Activated CD8-positive, alpha-beta T cell treated with anti-CD3 and anti-CD28 coated beads for 36 hours (primary cell): Measurements from ENCODE around the gene CYRIA. TPM values are rescaled to one million over a fixed set of nuclear protein-coding genes. Genes with fewer than 3 reads are reported as not detected.

ENCODE experiments used
- ATAC-seq: fragments of 200-7000 bp; cut with Tn5 transposase; one replicate; pipeline ENCODE4 v1.10.0; 2021; ENCODE audit warnings: mild to moderate bottlenecking, moderate library complexity
- CTCF ChIA-PET: fragments of 350-600 bp; sonication (Branson Sonifier 250); formaldehyde crosslinking; loops from one replicate; lab custom pipeline; 2021; ENCODE audit warnings: antibody characterized with exemption; lab: Charles Lee
- POLR2A ChIA-PET: fragments of 350-600 bp; sonication (Branson Sonifier 250); formaldehyde crosslinking; loops from one replicate; lab custom pipeline; 2021; ENCODE audit warnings: antibody characterized with exemption; lab: Charles Lee
- DNase-seq: peaks from one replicate; pipeline ENCODE4 v3.0.0-alpha.2; 2020
- H3K27ac Mint-ChIP-seq: one replicate; pipeline ENCODE4 v1.8.0; 2021; ENCODE audit warnings: mild to moderate bottlenecking, mixed read lengths
- H3K27me3 Mint-ChIP-seq: one replicate; pipeline ENCODE4 v1.8.0; 2021; ENCODE audit warnings: mixed read lengths
- H3K36me3 Mint-ChIP-seq: one replicate; pipeline ENCODE4 v1.8.0; 2021; ENCODE audit warnings: low read depth, mixed read lengths
- H3K4me1 Mint-ChIP-seq: one replicate; pipeline ENCODE4 v1.8.0; 2021; ENCODE audit warnings: low read depth, mixed read lengths
- H3K4me3 Mint-ChIP-seq: one replicate; pipeline ENCODE4 v1.8.0; 2021; ENCODE audit warnings: mild to moderate bottlenecking, moderate library complexity, mixed read lengths
- H3K9me3 Mint-ChIP-seq: one replicate; pipeline ENCODE4 v1.8.0; 2021; ENCODE audit warnings: mixed read lengths
- intact Hi-C: fragments of 100-400 bp; cut with micrococcal nuclease; formaldehyde crosslinking; loops from one replicate; pipeline ENCODE4 v1.10.0; 2022
- total RNA-seq, 2 experiments: library from RNA; stranded (reverse); gene quantifications; one replicate each; pipeline ENCODE4 v1.2.3, GENCODE V29; 2021
- TF ChIP-seq, protein P1 (sequence below): fragments of 200-600 bp; IDR thresholded peaks from one replicate; pipeline ENCODE4 v1.8.0; 2022; ENCODE audit warnings: antibody characterized with exemption, mild to moderate bottlenecking

Gene CYRIA
- total RNA-seq, 2 experiments from 2014 or later = 0.70 to 0.72 TPM

- ChIA-PET POLR2A (no interaction called here), CTCF (interaction anchor here (1.1 kb wide), 1 partner anchor 101 kb away, joined by 3 read pairs; no protein-coding TSS in a partner anchor)
- Mint-ChIP-seq H3K9me3 (no peaks in the 10 kb centered on the region), H3K4me3 (no peak overlapping the region), H3K27me3 (peaks cover 3% of the 10 kb centered on the region), H3K27ac (no peak overlapping the region), H3K4me1 (no peaks in the 10 kb centered on the region), H3K36me3 (no peaks in the 10 kb centered on the region)
- TF ChIP-seq, protein P1, sequence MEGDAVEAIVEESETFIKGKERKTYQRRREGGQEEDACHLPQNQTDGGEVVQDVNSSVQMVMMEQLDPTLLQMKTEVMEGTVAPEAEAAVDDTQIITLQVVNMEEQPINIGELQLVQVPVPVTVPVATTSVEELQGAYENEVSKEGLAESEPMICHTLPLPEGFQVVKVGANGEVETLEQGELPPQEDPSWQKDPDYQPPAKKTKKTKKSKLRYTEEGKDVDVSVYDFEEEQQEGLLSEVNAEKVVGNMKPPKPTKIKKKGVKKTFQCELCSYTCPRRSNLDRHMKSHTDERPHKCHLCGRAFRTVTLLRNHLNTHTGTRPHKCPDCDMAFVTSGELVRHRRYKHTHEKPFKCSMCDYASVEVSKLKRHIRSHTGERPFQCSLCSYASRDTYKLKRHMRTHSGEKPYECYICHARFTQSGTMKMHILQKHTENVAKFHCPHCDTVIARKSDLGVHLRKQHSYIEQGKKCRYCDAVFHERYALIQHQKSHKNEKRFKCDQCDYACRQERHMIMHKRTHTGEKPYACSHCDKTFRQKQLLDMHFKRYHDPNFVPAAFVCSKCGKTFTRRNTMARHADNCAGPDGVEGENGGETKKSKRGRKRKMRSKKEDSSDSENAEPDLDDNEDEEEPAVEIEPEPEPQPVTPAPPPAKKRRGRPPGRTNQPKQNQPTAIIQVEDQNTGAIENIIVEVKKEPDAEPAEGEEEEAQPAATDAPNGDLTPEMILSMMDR = no peak
- DNase-seq (no peak), ATAC-seq (no peak)
- intact Hi-C loops = no loop called here
These were observed 9.6 kb downstream of the CYRIA start for GRCh38 chr2:16655905-16656642.

GRCh38 chr2:16655445-16655837 lies 10.2 kb downstream of the CYRIA start:
- no peaks in the 10 kb centered on the region for H3K9me3 Mint-ChIP-seq
- no peak for ATAC-seq
- peaks cover 4% of the 10 kb centered on the region for H3K4me1 Mint-ChIP-seq
- CTCF ChIA-PET = interaction anchor here (1.1 kb wide), 1 partner anchor 102 kb away, joined by 3 read pairs; no protein-coding TSS in a partner anchor
- peaks cover 3% of the 10 kb centered on the region for H3K27me3 Mint-ChIP-seq
- POLR2A ChIA-PET = no interaction called here
- H3K4me3 Mint-ChIP-seq = no peak overlapping the region
- H3K36me3 Mint-ChIP-seq = no peaks in the 10 kb centered on the region
- DNase-seq = no peak
- TF ChIP-seq, protein P1 = no peak
- intact Hi-C loops = no loop called here
- no peak overlapping the region for H3K27ac Mint-ChIP-seq

GRCh38 chr2:16654833-16655444 lies 10.7 kb downstream of the CYRIA start:
- Mint-ChIP-seq H3K4me3 (no peak overlapping the region), H3K27ac (no peak overlapping the region), H3K27me3 (peaks cover 3% of the 10 kb centered on the region), H3K9me3 (no peaks in the 10 kb centered on the region), H3K36me3 (no peaks in the 10 kb centered on the region), H3K4me1 (peaks cover 5% of the 10 kb centered on the region)
- ChIA-PET CTCF (interaction anchor here (1.1 kb wide), 1 partner anchor 16 kb away, joined by 3 read pairs; no protein-coding TSS in a partner anchor), POLR2A (no interaction called here)
- ATAC-seq (no peak), DNase-seq (no peak)
- intact Hi-C loops = no loop called here
- TF ChIP-seq, protein P1 = no peak

GRCh38 chr2:16653799-16654198 lies 11.8 kb downstream of the CYRIA start:
- intact Hi-C loops = no loop called here

More at GRCh38 chr2:16653799-16654198, 11.8 kb downstream of the CYRIA start:
- ATAC-seq = no peak
- Mint-ChIP-seq H3K27me3 (peaks cover 3% of the 10 kb centered on the region), H3K27ac (no peak overlapping the region), H3K4me1 (peaks cover 5% of the 10 kb centered on the region), H3K9me3 (no peaks in the 10 kb centered on the region), H3K36me3 (no peaks in the 10 kb centered on the region), H3K4me3 (no peak overlapping the region)
- CTCF ChIA-PET = no interaction called here
- DNase-seq = no peak
- POLR2A ChIA-PET = no interaction called here
- TF ChIP-seq, protein P1 = no peak
